ENCODE data around the gene BABAM1. TPM values are rescaled to one million over a fixed set of nuclear protein-coding genes. Genes with fewer than 3 reads are reported as not detected.
A peak's percentile ranks its signal among the peaks of the same experiment; 100 is the strongest.

The BABAM1 gene
- total RNA-seq, 2 experiments from 2014 or later = 116 to 117 TPM

DNA sequence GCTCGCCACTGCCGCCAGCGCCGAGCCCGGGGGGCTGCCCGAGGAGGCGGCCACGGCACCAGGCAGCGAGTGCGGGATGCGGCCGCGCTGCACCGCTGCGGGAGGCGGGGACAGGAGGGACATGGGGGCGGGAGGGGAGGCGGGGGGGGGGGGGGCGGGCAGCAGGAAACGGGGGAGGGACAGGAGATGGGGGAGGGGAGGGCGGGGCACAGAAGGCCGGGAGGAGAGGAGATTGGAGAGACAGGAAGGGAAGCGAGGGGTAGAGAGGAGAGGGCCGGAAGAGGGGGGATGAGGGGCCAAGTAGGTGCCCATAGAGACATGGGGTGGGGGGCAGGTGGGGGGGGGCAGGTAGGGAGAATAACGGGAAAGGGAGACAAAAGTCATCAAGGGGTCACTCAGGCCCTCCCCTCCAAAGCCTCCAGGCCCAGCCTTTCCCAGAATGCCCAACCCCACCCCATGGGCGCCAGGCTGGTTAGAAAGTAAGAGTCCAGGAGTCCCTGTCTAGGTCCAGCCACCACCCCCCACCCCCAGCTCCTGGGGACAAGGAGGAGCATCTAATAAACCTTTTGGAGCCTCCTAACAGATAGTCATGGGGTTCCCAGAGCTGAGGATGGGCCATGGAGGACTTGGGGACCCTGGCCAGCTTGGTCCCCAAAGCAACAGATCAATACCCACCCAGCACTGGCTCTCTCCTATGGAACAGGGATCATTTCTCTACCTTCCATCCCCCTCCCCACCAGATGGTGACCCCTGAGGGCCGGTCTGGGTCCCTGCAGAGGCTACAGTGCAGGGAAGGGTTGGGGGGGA is 31.1 kb upstream of the BABAM1 start:
- ATAC-seq (no peak), DNase-seq (no peak)
- Mint-ChIP-seq H3K36me3 (ENCODE audit: low read depth) (peaks cover 6% of the 10 kb centered on the region), H3K4me1 (ENCODE audit: low read depth) (peaks cover 12% of the 10 kb centered on the region), H3K27ac (no peak overlapping the region), H3K9me3 (ENCODE audit: insufficient read depth) (no peaks in the 10 kb centered on the region), H3K27me3 (ENCODE audit: low read depth) (no peaks in the 10 kb centered on the region), H3K4me3 (peak overlapping the region; percentile 81)
- POLR2A ChIA-PET = interaction anchor here (0.8 to 2.0 kb wide), 6 partner anchors 10 to 160 kb away, joined by 3 to 14 read pairs (median 6); partner anchors contain the start of genes BABAM1, OCEL1 and USE1
- CTCF ChIA-PET = interaction anchor here (1.0 to 4.4 kb wide), 15 partner anchors 10 to 169 kb away, joined by 3 to 16 read pairs (median 4); partner anchors contain the start of genes BABAM1 and OCEL1

- H3K4me1 Mint-ChIP-seq (ENCODE audit: low read depth) = peaks cover 12% of the 10 kb centered on the region
- H3K4me3 Mint-ChIP-seq = no peak overlapping the region
- DNase-seq = no peak
- ChIA-PET POLR2A (no interaction called here), CTCF (interaction anchor here (1.4 to 4.4 kb wide), 3 partner anchors 10 to 46 kb away, joined by 4 to 16 read pairs (median 13); partner anchors contain the start of gene BABAM1)
- no peak overlapping the region for H3K27ac Mint-ChIP-seq
- ATAC-seq = no peak
- peaks cover 4% of the 10 kb centered on the region for H3K36me3 Mint-ChIP-seq (ENCODE audit: low read depth)
- no peaks in the 10 kb centered on the region for H3K27me3 Mint-ChIP-seq (ENCODE audit: low read depth)
- H3K9me3 Mint-ChIP-seq (ENCODE audit: insufficient read depth) = no peaks in the 10 kb centered on the region
Observed at GRCh38 chr19:17236811-17237543, 30.3 kb upstream of the BABAM1 start.

- H3K36me3 Mint-ChIP-seq (ENCODE audit: low read depth) = no peaks in the 10 kb centered on the region
- H3K27ac Mint-ChIP-seq = no peak overlapping the region
- DNase-seq = no peak
- H3K4me3 Mint-ChIP-seq = no peak overlapping the region
- H3K9me3 Mint-ChIP-seq (ENCODE audit: insufficient read depth) = no peaks in the 10 kb centered on the region
- H3K4me1 Mint-ChIP-seq (ENCODE audit: low read depth) = peaks cover 12% of the 10 kb centered on the region
- POLR2A ChIA-PET = no interaction called here
- peaks cover 3% of the 10 kb centered on the region for H3K27me3 Mint-ChIP-seq (ENCODE audit: low read depth)
- CTCF ChIA-PET = interaction anchor here (1.4 to 4.4 kb wide), 2 partner anchors 11 to 45 kb away, joined by 4 to 16 read pairs; no protein-coding TSS in a partner anchor
- ATAC-seq = no peak
Observed at GRCh38 chr19:17237747-17238706, 29.2 kb upstream of the BABAM1 start.

DNA sequence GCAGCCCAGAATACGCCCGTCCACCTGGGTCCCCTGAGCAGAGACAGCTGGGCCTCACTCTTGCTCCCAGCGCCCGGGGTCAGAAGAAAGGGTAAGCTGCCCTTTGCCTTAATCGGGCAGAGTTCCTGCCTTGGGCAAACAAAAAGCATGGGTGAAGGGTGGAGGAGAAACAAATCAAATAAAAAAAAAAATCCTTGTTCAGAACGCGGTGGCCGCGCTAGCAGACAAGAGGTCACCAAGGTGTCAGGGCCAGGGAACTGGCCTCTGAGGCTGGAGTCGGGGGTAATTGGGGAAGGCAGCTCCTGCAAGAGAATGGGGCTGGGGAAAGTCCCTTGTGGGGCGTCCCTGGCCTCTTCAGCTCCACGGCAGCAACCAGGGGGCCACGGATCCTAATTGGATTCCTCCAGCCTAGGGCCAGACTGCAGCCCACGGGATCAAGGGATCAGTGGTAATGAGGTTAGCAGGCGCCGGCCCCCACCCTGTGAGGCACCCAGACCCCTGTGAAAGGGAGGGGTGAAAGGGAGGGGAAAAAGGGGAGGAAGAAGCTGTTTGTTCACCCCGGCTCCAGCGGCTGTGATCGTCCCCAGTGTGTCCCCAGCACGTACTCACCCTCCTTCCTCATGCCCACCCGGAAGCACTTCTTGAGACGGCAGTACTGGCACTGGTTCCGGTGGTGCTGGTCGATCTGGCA is 27.0 kb upstream of the BABAM1 start:
- no peaks in the 10 kb centered on the region for H3K9me3 Mint-ChIP-seq (ENCODE audit: insufficient read depth)
- ATAC-seq (no peak), DNase-seq (no peak)
- no peak overlapping the region for H3K4me3 Mint-ChIP-seq
- peaks cover 10% of the 10 kb centered on the region for H3K27me3 Mint-ChIP-seq (ENCODE audit: low read depth)
- peaks cover 4% of the 10 kb centered on the region for H3K4me1 Mint-ChIP-seq (ENCODE audit: low read depth)
- H3K27ac Mint-ChIP-seq = no peak overlapping the region
- POLR2A ChIA-PET = interaction anchor here (1.1 kb wide), 1 partner anchor 19 kb away, joined by 3 read pairs; no protein-coding TSS in a partner anchor
- CTCF ChIA-PET = no interaction called here
- no peaks in the 10 kb centered on the region for H3K36me3 Mint-ChIP-seq (ENCODE audit: low read depth)

DNA sequence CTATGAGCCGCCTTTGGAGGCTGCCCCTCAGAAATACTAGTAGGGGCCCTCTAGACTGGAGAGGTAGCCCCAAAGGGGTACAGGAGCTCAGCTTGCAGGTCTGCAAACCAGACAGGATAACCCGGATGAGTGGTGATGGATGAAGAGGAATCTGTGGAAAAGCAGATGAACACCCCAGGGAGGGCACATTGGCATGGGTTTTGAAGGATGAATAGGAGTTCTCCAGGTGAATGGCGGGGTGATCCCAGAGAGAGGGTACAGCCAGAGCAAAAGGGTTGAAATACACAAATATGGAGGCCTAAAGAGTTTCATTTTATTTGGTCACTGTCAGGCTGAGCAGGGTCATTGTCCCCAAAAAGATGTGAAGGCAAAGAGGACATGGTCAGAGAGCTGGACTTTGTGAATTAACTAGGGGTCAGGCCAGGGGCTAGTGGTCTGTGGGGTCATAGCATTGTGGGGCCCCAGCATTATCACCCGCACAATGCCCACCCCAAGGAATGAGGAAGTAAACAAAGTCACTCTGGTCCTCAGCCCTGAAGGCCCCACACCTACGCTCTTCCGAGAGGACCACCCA is 26.3 kb upstream of the BABAM1 start:
- Mint-ChIP-seq H3K4me3 (no peak overlapping the region), H3K36me3 (ENCODE audit: low read depth) (no peaks in the 10 kb centered on the region), H3K27me3 (ENCODE audit: low read depth) (peaks cover 10% of the 10 kb centered on the region), H3K4me1 (ENCODE audit: low read depth) (peaks cover 4% of the 10 kb centered on the region), H3K27ac (no peak overlapping the region), H3K9me3 (ENCODE audit: insufficient read depth) (no peaks in the 10 kb centered on the region)
- POLR2A ChIA-PET = interaction anchor here (0.6 to 1.1 kb wide), 2 partner anchors 18 to 53 kb away, joined by 3 read pairs; no protein-coding TSS in a partner anchor
- CTCF ChIA-PET = no interaction called here
- DNase-seq = no peak
- ATAC-seq = no peak

- H3K36me3 Mint-ChIP-seq (ENCODE audit: low read depth) = no peaks in the 10 kb centered on the region
- peaks cover 17% of the 10 kb centered on the region for H3K27me3 Mint-ChIP-seq (ENCODE audit: low read depth)
- peaks cover 9% of the 10 kb centered on the region for H3K4me1 Mint-ChIP-seq (ENCODE audit: low read depth)
- H3K27ac Mint-ChIP-seq = no peak overlapping the region
- no peak overlapping the region for H3K4me3 Mint-ChIP-seq
- ATAC-seq = no peak
- CTCF ChIA-PET = interaction anchor here (0.9 to 1.3 kb wide), 2 partner anchors 17 to 20 kb away, joined by 3 to 5 read pairs; no protein-coding TSS in a partner anchor
- POLR2A ChIA-PET = interaction anchor here (0.7 to 0.9 kb wide), 2 partner anchors 17 to 162 kb away, joined by 3 read pairs; partner anchors contain the start of gene OCEL1
- no peaks in the 10 kb centered on the region for H3K9me3 Mint-ChIP-seq (ENCODE audit: insufficient read depth)
- DNase-seq = no peak
Observed at GRCh38 chr19:17242431-17243208, 24.6 kb upstream of the BABAM1 start.

DNA sequence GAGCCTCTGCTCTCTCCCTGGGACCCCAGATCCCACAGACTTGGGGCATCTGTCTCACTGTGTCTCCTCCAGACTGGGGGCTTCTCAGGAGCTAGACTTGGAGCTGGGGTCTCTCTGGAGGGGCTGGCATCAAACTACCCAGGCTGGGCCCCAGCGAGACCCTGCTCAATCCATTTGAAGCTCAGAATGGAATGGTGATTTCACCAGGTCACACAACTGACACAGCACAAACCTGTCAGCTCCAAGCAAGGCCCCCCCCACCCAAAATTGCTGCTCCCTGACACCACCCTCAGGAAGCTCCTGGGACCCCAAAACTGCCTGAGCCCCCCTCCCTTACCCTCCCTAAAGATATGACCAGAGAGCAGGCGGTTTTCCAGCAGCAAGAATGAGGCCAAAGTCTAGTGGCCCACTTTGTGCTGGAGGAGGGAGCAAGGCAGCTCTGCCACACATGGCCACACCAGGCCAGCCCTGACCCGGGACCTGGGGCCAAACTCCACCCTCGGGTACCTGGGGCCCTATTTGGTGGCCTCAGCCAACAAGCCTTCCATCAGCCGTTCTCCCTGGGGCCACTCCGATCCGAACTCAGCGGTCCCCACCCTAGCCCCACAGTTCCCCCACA is 23.9 kb upstream of the BABAM1 start:
- peaks cover 20% of the 10 kb centered on the region for H3K27me3 Mint-ChIP-seq (ENCODE audit: low read depth)
- H3K9me3 Mint-ChIP-seq (ENCODE audit: insufficient read depth) = no peaks in the 10 kb centered on the region
- POLR2A ChIA-PET = interaction anchor here (0.9 kb wide), 1 partner anchor 17 kb away, joined by 3 read pairs; the partner anchor contains the start of gene OCEL1
- H3K4me3 Mint-ChIP-seq = no peak overlapping the region
- no peaks in the 10 kb centered on the region for H3K36me3 Mint-ChIP-seq (ENCODE audit: low read depth)
- H3K27ac Mint-ChIP-seq = no peak overlapping the region
- DNase-seq (no peak), ATAC-seq (no peak)
- CTCF ChIA-PET = interaction anchor here (0.9 to 1.3 kb wide), 2 partner anchors 17 to 20 kb away, joined by 3 to 5 read pairs; no protein-coding TSS in a partner anchor
- peaks cover 9% of the 10 kb centered on the region for H3K4me1 Mint-ChIP-seq (ENCODE audit: low read depth)

- H3K27me3 Mint-ChIP-seq (ENCODE audit: low read depth) = peaks cover 20% of the 10 kb centered on the region
- H3K36me3 Mint-ChIP-seq (ENCODE audit: low read depth) = no peaks in the 10 kb centered on the region
- POLR2A ChIA-PET = interaction anchor here (0.6 to 1.0 kb wide), 2 partner anchors 17 to 175 kb away, joined by 3 read pairs; no protein-coding TSS in a partner anchor
- ATAC-seq = no peak
- H3K27ac Mint-ChIP-seq = no peak overlapping the region
- CTCF ChIA-PET = interaction anchor here (1.0 to 1.2 kb wide), 2 partner anchors 16 to 19 kb away, joined by 3 read pairs; no protein-coding TSS in a partner anchor
- DNase-seq = no peak
- peaks cover 9% of the 10 kb centered on the region for H3K4me1 Mint-ChIP-seq (ENCODE audit: low read depth)
- H3K9me3 Mint-ChIP-seq (ENCODE audit: insufficient read depth) = no peaks in the 10 kb centered on the region
- peak overlapping the region; percentile 38 for H3K4me3 Mint-ChIP-seq
Observed at GRCh38 chr19:17243830-17244617, 23.2 kb upstream of the BABAM1 start.

Measured in activated CD8-positive, alpha-beta T cell treated with anti-CD3 and anti-CD28 coated beads, Interleukin-2, amount 10 ng/mL, durations not matched to agents 7 days and 5 days (primary cell).